HuH-7.5 (cell line): ENCODE data around the gene WWOX.

ENCODE experiments used
- DNase-seq: peaks from one replicate; pipeline ENCODE4 v3.0.0; 2011; ENCODE audit warnings: low spot score

WWOX gene

DNA sequence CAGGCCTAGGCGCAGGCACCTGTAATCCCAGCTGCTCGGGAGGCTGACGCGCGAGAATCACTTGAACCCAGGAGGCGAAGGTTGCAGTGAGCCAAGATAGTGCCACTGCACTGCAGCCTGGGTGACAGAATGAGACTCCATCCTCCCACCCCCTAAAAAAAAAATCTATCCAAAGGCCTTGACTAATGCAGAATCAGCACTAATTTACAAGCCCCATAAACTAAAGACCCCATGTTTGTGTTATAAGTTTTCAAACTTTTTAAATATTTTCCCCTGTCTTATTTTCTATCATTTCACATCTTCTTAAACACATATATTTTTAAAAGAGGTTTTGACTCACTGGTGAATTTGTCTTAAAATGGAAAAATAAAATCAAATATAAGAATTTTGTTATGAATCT, 713.1 kb downstream of the WWOX start:
- DNase-seq, result no peak

DNA sequence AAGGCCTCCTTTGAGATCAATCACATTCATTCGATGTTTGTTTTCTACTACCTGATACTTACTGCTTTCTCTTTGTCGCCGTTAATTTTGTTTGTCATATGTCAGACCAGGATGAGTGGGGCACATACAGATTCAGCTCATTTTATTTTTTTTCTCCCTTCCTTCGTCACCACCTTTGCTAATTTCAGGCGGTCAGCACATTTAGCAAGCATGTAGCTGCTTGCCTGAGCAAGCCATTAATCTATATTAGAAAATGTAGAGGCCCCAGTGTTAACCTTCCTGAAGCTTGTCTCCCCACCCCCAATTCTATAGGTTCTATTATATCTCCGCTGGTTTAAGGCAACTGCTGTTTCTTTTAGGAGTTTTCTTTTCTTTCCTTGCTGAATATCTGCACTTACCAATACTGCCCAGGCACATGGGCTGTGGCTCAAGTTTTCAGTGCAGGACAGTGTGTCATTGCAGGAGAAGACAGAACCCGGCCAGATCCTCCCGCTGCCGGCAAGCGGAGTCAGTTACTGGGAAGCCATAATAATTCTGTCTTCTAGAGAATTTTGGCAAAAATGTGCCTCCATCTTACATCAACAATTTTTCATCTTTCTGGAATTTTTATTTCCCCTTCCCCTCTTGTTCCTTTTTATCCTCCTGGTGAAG, 714.3 kb downstream of the WWOX start:
- DNase-seq, result no peak

DNA sequence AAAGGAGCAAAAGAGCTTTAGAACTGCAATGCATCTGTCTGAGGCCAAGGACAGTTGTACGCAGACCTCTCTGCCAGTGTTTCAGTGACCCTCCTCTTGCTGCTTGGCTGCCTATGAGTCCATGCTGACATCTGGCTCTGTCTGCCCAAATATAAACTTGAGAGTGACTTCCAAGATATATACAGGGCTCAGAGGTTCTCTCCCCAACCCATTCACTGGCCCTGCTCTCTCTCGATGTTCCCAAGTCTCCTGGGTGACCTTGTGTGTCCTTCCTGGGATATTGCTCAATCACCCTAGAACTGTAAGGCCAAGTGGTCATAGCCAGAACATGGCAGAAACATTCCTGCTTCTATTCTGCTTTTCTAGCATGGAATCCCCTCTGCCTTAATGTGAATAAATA, 716.3 kb downstream of the WWOX start:
- no peak for DNase-seq

- DNase-seq, result no peak
These were observed 717.2 kb downstream of the WWOX start for GRCh38 chr16:78816499-78817195.

- no peak for DNase-seq
These were observed 717.8 kb downstream of the WWOX start for GRCh38 chr16:78817200-78817739.

DNA sequence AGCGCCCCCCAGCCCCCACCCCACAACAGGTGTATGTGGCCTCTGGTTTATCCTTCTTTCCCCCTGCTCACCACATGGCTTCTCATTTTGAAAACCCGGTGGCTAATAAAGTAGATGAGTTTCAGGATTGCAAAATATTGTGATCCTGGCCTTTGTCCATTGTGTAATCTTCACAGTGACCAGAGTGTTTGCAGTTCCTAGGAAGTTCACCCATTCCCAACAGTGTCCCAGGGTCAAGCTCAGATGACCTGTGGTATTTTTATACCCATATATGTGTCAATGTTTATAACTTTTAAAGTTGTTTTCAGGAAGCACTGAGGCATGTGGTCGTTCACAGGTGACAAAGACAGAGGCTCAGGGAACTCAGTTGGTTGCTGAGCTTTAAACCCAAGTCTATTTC, 721.9 kb downstream of the WWOX start:
- DNase-seq, result peak; percentile 34

- DNase-seq, result no peak
These were observed 723.1 kb downstream of the WWOX start for GRCh38 chr16:78822509-78822908.

- DNase-seq, result no peak
These were observed 723.6 kb downstream of the WWOX start for GRCh38 chr16:78823027-78823426.

DNA sequence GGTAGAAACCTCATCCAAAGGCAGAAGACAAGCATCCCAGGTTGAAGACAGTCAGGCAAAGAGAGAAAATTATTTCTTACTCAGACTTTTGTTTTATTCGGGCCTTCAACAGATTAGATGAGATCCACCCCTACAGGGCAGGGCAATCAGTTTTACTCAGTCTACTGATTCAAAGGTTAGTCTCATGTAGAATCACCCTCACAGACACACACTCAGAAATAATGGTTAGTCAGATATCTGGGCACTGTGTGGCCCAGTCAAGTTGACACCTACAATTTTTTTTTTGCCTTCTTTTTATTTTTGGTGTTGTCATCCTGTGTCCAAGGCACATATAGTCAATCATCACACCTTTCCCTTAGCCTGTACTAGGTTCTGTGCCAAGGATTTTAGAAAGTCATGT, 729.8 kb downstream of the WWOX start:
- no peak for DNase-seq

- DNase-seq, result no peak
These were observed 731.1 kb downstream of the WWOX start for GRCh38 chr16:78830599-78830998.

DNA sequence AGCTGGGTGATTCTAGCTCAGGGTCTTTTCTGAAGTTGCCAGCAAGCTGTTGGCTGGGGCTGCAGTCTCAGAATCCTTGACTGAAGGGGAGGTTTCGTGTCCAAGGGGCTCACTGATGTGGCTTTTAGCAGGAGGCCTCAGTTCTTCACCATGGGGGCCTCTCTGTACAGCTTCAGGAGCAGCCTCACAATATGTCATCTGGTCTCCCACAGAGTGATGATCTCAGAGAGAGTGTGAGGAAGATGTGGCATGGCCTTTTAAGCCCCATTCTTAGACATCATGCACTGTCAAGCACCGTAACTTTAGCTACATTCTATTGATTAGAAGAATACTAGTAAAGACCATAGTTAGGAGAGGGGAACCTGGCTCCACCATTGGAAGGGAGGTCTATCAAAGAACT, 732.6 kb downstream of the WWOX start:
- no peak for DNase-seq

- no peak for DNase-seq
These were observed 737.5 kb downstream of the WWOX start for GRCh38 chr16:78836802-78837491.

DNA sequence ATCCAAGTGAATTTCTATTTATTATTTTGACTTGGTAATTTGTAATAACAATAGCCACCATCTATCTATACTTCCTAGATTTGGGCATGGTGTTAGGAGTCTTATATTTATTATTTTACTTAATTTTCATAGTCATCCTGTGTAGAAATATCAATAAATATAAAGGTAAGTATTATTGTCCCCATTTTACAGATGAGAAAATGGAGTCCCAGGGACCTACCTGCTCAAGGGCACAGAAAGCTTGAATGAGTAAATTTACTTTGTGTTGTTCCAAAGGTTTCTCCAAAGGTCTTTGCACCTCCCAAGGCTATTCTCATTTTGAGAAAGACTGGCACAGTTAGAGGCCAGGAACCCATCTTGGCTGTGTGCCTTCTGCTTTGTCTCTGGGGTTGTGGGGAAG, 738.3 kb downstream of the WWOX start:
- no peak for DNase-seq

- DNase-seq, result no peak
These were observed 738.8 kb downstream of the WWOX start for GRCh38 chr16:78838276-78838675.

DNA sequence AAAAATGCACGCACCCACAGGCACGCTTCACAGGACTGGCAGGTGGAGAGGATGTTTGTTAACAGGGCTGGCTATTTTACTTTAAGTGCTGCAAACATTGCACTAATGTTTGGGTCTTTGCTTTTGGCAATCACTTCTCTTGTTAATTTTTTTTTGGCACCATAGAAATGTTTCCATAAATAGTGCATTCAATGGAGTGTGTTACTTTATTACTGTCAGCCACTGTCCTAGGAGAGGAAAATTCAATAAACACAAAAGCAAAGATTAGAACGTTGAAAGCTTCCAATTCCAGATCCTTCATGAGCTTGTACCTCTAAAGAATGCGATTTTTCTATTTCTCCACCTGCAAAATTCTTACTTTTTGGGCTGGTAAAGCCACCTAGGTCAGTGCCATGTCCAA, 743.5 kb downstream of the WWOX start:
- DNase-seq, result no peak

DNA sequence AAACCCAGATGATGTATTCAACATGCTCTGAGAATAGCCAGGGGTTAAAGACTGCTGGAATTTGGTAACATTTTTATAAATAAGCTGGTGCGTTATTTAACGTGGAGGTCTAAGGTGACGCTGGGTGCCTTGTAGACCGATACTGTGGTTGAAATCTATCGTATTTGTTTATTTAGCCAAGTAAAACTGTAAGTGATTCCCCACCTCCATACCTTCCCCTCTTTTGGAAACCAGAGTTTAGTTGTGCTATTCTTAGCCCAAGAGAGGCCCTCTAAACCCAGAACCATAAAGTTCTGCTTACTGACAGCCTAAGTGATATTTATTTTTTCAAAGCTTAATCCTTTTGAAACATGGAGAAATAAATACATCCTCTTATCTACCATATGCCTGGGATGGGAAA, 744.5 kb downstream of the WWOX start:
- DNase-seq, result no peak

- DNase-seq, result peak; percentile 25
These were observed 745.2 kb downstream of the WWOX start for GRCh38 chr16:78844682-78845081.

- DNase-seq, result no peak
These were observed 751.8 kb downstream of the WWOX start for GRCh38 chr16:78851266-78851665.

DNA sequence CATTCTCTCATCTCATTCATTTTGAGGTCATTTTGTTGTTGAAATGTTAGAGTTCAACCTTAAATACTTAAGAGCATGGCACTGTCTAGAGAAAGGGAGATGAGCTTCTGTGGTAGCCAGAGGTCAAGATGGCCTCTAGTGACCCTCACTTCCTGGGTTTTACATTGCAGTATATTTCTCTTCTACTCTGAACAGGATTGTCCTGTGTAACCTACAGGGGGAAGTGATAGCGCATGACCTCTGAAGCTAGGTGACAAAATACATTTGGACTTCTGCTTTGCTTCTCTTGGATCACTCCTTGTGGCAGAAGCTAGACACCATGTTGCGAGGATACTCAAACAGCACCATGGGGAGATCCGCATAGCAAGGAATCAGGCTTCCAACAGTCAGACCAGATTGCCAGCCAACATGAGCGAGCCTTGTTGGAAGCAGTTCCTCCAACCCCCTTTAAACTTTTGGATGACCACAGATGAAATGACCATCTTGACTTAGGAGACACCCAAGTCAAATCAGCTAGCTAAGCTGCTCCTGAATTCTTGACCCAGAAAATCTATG, 752.7 kb downstream of the WWOX start:
- no peak for DNase-seq

DNA sequence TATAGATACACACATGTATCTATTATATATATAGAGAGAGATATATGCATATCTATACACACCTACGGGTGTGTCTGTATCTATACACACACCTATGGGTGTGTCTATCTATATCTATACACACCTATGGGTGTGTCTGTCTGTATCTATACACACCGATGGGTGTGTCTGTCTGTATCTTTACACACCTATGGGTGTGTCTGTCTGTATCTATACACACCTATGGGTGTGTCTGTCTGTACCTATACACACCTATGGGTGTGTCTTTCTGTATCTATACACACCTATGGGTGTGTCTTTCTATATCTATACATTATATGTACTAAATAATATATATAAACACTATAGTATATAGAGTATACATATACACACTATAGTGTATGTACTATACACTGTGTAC, 762.6 kb downstream of the WWOX start:
- DNase-seq, result no peak

DNA sequence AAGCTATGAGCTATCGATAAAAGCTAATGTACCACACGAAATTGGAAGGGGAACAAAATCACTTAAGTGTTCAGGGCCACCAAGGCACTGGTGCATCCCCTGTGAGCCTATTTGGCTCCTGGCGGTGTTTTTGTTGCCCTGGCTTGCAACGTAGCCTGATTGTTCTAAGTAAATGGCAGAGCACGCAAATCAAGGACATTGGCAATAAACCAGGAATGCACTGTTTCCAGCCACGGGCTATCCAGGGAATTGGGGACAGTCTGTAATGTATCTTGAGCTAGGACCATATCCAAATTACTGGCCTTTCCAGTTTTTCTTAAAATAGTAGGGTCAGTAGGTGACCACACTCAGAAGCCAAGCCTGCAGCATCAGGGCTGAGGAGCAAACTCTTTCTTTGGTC, 767.1 kb downstream of the WWOX start:
- no peak for DNase-seq

DNA sequence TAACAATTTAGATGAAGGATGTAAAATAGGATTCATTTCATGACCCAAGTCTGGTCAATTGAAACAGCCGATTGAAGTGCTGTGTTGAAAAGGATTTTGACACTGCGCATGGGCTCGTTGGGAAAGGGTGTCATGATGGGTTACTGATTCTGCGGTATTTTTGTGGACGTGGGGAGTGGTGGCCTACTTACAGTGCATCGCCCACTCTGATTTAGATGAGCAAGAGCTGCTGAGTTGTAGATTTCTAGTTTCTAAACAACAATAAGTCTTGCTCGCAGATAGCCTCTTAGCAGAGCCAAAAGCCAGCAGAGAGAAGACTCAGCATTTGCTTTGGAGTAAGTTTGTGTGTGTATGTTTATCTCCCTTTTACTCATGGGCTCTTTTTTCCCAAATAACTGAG, 770.0 kb downstream of the WWOX start:
- no peak for DNase-seq

DNA sequence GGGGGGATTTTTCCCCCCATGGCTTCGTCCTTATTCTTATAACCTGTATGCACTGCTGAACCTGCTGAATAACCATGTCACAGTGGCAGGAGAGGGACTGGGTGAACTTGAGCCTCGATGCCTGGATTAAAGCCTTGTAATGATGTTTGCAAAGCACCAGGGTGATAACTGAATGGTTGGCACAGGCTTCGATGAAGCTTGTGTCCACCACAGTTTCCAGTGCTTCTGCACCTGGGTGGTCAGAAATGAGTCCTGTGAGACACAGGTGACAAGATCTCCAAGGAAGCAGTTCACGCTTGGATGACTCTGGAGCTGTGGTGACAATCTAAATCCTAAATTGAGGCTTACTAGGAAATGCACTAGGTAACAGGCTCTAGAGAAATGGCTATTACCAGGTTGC, 771.8 kb downstream of the WWOX start:
- DNase-seq, result no peak
